ENCODE measurements around the gene ZNF490.
"Not testable (repeated sequence)": the region's sequence is repeated elsewhere in the genome, so short reads cannot be mapped to it uniquely, and the experiment has no call there.

Gene ZNF490

GRCh38 chr19:12623361-12624031 lies 12.9 kb upstream of the ZNF490 start:
- intact Hi-C loops (cut with DNase I) = no loop called here

GRCh38 chr19:12621253-12622024 lies 10.8 kb upstream of the ZNF490 start:
- DNase-seq; intact Hi-C loops (cut with DNase I): not testable (repeated sequence)

More at GRCh38 chr19:12623361-12624031, 12.9 kb upstream of the ZNF490 start:
- DNase-seq = no peak

- no peak for DNase-seq
Measured at GRCh38 chr19:12617646-12618045, 7.0 kb upstream of the ZNF490 start.

GRCh38 chr19:12611361-12611699 lies 717 bp upstream of the ZNF490 start:
- intact Hi-C loops (cut with DNase I) = no loop called here
- peak; percentile 37 to 93 (median 69) for DNase-seq

More at GRCh38 chr19:12617646-12618045, 7.0 kb upstream of the ZNF490 start:
- intact Hi-C loops (cut with DNase I) = no loop called here

- intact Hi-C loops (cut with DNase I) = no loop called here
- DNase-seq = no peak
Measured at GRCh38 chr19:12607631-12608030, 3.0 kb downstream of the ZNF490 start.

GRCh38 chr19:12606796-12607195 lies 3.8 kb downstream of the ZNF490 start:
- intact Hi-C loops (cut with DNase I) = no loop called here
- DNase-seq = no peak

- no peak for DNase-seq
- intact Hi-C loops (cut with DNase I) = no loop called here
Measured at GRCh38 chr19:12603714-12604113, 6.9 kb downstream of the ZNF490 start.

GRCh38 chr19:12597594-12597993 lies 13.0 kb downstream of the ZNF490 start:
- no peak for DNase-seq
- intact Hi-C loops (cut with DNase I) = no loop called here

- intact Hi-C loops (cut with DNase I) = no loop called here
- DNase-seq = peak in 2 of 10 donors; percentile 10
Measured at GRCh38 chr19:12596927-12597548, 13.6 kb downstream of the ZNF490 start.

GRCh38 chr19:12596485-12596884 lies 14.1 kb downstream of the ZNF490 start:
- DNase-seq = no peak
- intact Hi-C loops (cut with DNase I) = no loop called here

GRCh38 chr19:12581100-12581499 lies 29.5 kb downstream of the ZNF490 start:
- no peak for DNase-seq
- intact Hi-C loops (cut with DNase I) = no loop called here

GRCh38 chr19:12580180-12580694 lies 30.4 kb downstream of the ZNF490 start:
- DNase-seq = no peak
- intact Hi-C loops (cut with DNase I) = no loop called here

GRCh38 chr19:12578641-12579040 lies 32.0 kb downstream of the ZNF490 start:
- intact Hi-C loops (cut with DNase I) = no loop called here
- peak in 1 of 10 donors; percentile 70 for DNase-seq

- intact Hi-C loops (cut with DNase I) = no loop called here
- peak in 1 of 10 donors; percentile 77 for DNase-seq
Measured at GRCh38 chr19:12574036-12574435, 36.6 kb downstream of the ZNF490 start.

GRCh38 chr19:12567951-12568350 lies 42.7 kb downstream of the ZNF490 start:
- DNase-seq = no peak
- intact Hi-C loops (cut with DNase I) = no loop called here

- intact Hi-C loops (cut with DNase I); DNase-seq: not testable (repeated sequence)
Measured at GRCh38 chr19:12566380-12566779, 44.2 kb downstream of the ZNF490 start.

GRCh38 chr19:12564016-12564664 lies 46.5 kb downstream of the ZNF490 start:
- DNase-seq = peak; percentile 77 to 99 (median 93)
- intact Hi-C loops (cut with DNase I) = loop anchor here (1.0 kb wide), 1 partner anchor 108 kb away; no protein-coding TSS in a partner anchor

- peak in 1 of 10 donors; percentile 49 for DNase-seq
Measured at GRCh38 chr19:12555456-12555930, 55.1 kb downstream of the ZNF490 start.

GRCh38 chr19:12551060-12551832 lies 59.4 kb downstream of the ZNF490 start, which contains the start of gene ZNF564:
Gene ZNF564 (minus strand): TSS chr19:12551482. CDS start chr19:12551332, 150 bp downstream.
- intact Hi-C loops (cut with DNase I) = loop anchor here (2.0 kb wide), 1 partner anchor 56 kb away; no protein-coding TSS in a partner anchor
- peak; percentile 94 to 100 (median 96) for DNase-seq

More at GRCh38 chr19:12555456-12555930, 55.1 kb downstream of the ZNF490 start:
- intact Hi-C loops (cut with DNase I) = no loop called here
